Endothelial cell of umbilical vein (primary cell): Measurements from ENCODE around the gene RBMS1. TPM values are rescaled to one million over a fixed set of nuclear protein-coding genes. Genes with fewer than 3 reads are reported as not detected.

Source experiments
- BruUV-seq: library from RNA; stranded (reverse); fragments of 400-500 nt; replicated peaks from 2 replicates; lab custom pipeline; 2021; lab: Mats Ljungman, UMichigan
- CTCF ChIA-PET: fragments of 300-600, 350-600 bp; sonication (Branson Sonifier 250); formaldehyde crosslinking; loops from one replicate; lab custom pipeline; 2021; ENCODE audit warnings: antibody characterized with exemption, inconsistent platforms; lab: Charles Lee
- POLR2A ChIA-PET: fragments of 300-600, 350-600 bp; sonication (Branson Sonifier 250); formaldehyde crosslinking; loops from one replicate; lab custom pipeline; 2021; ENCODE audit warnings: antibody characterized with exemption, inconsistent platforms; lab: Charles Lee
- DNase-seq: peaks from one replicate; pipeline ENCODE4 v3.0.0-alpha.2; 2011; ENCODE audit warnings: low read depth, low spot score
- FAIRE-seq: peaks from 2 replicates; lab custom pipeline; 2011; peaks lifted over from hg19 to GRCh38; lab: Jason Lieb, UNC
- H2AFZ ChIP-seq: 2 replicates; pipeline ENCODE4 v1.6.0; 2012; ENCODE audit warnings: low read depth, low read length, control low read depth, inconsistent platforms
- H3K27ac ChIP-seq: 2 replicates; pipeline ENCODE4 v1.5.1; 2011; ENCODE audit warnings: low read depth, mild to moderate bottlenecking, control low read depth, low read length, moderate library complexity; ENCODE audit not compliant: insufficient read depth
- H3K27me3 ChIP-seq, 2 experiments: 2 replicates each; pipeline versions ENCODE4 v1.6.0 to v1.6.1; 2011; ENCODE audit warnings: low read length in 2 of 2, mixed read lengths in 1 of 2; ENCODE audit not compliant: control insufficient read depth in 2 of 2, insufficient read depth in 2 of 2
- H3K36me3 ChIP-seq, 2 experiments: 2 replicates in 1 of 2; 3 replicates in 1 of 2; pipeline ENCODE4 v1.5.1; 2011; ENCODE audit warnings: low read length in 2 of 2, mild to moderate bottlenecking in 1 of 2, moderate library complexity in 1 of 2; ENCODE audit not compliant: control insufficient read depth in 2 of 2, insufficient read depth in 2 of 2; ENCODE audit errors: extremely low read depth in 1 of 2
- H3K4me1 ChIP-seq: 3 replicates; pipeline ENCODE4 v1.5.1; 2011; ENCODE audit warnings: mild to moderate bottlenecking, low read length; ENCODE audit not compliant: control insufficient read depth, insufficient read depth; ENCODE audit errors: extremely low read depth
- H3K4me2 ChIP-seq: 2 replicates; pipeline ENCODE4 v1.6.1; 2011; ENCODE audit warnings: low read length, control low read depth, mixed read lengths; ENCODE audit not compliant: insufficient read depth
- H3K4me3 ChIP-seq, 3 experiments: fragments of 200-600 bp in 1 of 3; sonication (generic), shearing (Covaris generic) in 1 of 3; replicated peaks in 1 of 3; 2 replicates each; pipeline ENCODE4 v1.5.1; 2011 to 2016; ENCODE audit warnings: control low read depth in 3 of 3, low read length in 3 of 3, mild to moderate bottlenecking in 2 of 3, inconsistent platforms in 1 of 3, low read depth in 1 of 3, moderate library complexity in 1 of 3; ENCODE audit not compliant: insufficient read depth in 1 of 3
- H3K79me2 ChIP-seq: 2 replicates; pipeline ENCODE4 v1.6.0; 2012; ENCODE audit warnings: low read length, inconsistent platforms; ENCODE audit not compliant: control insufficient read depth, insufficient read depth
- H3K9ac ChIP-seq: replicated peaks from 2 replicates; pipeline ENCODE3; 2011; ENCODE audit warnings: low read length, control low read depth; ENCODE audit not compliant: insufficient read depth; ENCODE audit errors: extremely low read depth
- H3K9me1 ChIP-seq: replicated peaks from 3 replicates; pipeline ENCODE4 v1.6.0; 2011; ENCODE audit warnings: mild to moderate bottlenecking, low read length; ENCODE audit not compliant: control insufficient read depth, insufficient read depth; ENCODE audit errors: extremely low read depth
- H3K9me3 ChIP-seq: replicated peaks from 2 replicates; pipeline ENCODE4 v1.5.1; 2012; ENCODE audit warnings: low read length, inconsistent platforms; ENCODE audit not compliant: control insufficient read depth, insufficient read depth
- H4K20me1 ChIP-seq: replicated peaks from 2 replicates; pipeline ENCODE3; 2011; ENCODE audit warnings: mild to moderate bottlenecking, low read length; ENCODE audit not compliant: control insufficient read depth, insufficient read depth; ENCODE audit errors: extremely low read depth
- CTCF ChIP-seq, 2 donors: IDR thresholded peaks; 1 replicate in 1 of 2; 2 replicates in 1 of 2; pipeline ENCODE4 v1.5.1; 2011; ENCODE audit warnings: low read length in 2 of 2, mild to moderate bottlenecking in 2 of 2, moderate library complexity in 2 of 2, control low read depth in 1 of 2, inconsistent platforms in 1 of 2, low read depth in 1 of 2; ENCODE audit not compliant: insufficient read depth in 1 of 2; ENCODE audit errors: extremely low read depth in 1 of 2
- EZH2 ChIP-seq: IDR thresholded peaks from 2 replicates; pipeline ENCODE4 v1.6.1; 2012; ENCODE audit warnings: borderline replicate concordance, low read depth, mild to moderate bottlenecking, moderate library complexity, low read length, inconsistent platforms; ENCODE audit not compliant: severe bottlenecking
- FOS ChIP-seq: IDR thresholded peaks from 2 replicates; pipeline ENCODE4 v1.6.1; 2011; ENCODE audit warnings: mild to moderate bottlenecking, low read length, moderate library complexity, borderline replicate concordance; ENCODE audit not compliant: insufficient read depth
- GATA2 ChIP-seq: IDR thresholded peaks from 2 replicates; pipeline ENCODE4 v1.7.0; 2011; ENCODE audit warnings: low read depth, mild to moderate bottlenecking, moderate library complexity, mixed read lengths, low read length; ENCODE audit not compliant: insufficient read length, insufficient read depth
- JUN ChIP-seq: IDR thresholded peaks from 2 replicates; pipeline ENCODE4 v1.6.1; 2011; ENCODE audit warnings: borderline replicate concordance, low read depth; ENCODE audit not compliant: insufficient read length, insufficient read depth
- MAX ChIP-seq: IDR thresholded peaks from 2 replicates; pipeline ENCODE4 v1.6.1; 2011; ENCODE audit not compliant: insufficient read depth, insufficient read length
- MYC ChIP-seq: IDR thresholded peaks from one replicate; pipeline ENCODE4 v1.6.1; 2011; ENCODE audit warnings: mild to moderate bottlenecking, low read depth, low read length
- POLR2A ChIP-seq: IDR thresholded peaks from 2 replicates; pipeline ENCODE4 v1.6.1; 2012; ENCODE audit warnings: low read depth, mild to moderate bottlenecking, control low read depth, low read length
- POLR2AphosphoS5 ChIP-seq: IDR thresholded peaks from 2 replicates; pipeline ENCODE4 v1.6.1; 2012; ENCODE audit warnings: low read depth, mild to moderate bottlenecking, control low read depth, low read length, moderate library complexity; ENCODE audit not compliant: insufficient read depth
- dilution Hi-C: fragments of 300-500 bp; cut with MboI; formaldehyde crosslinking; loops from one replicate; pipeline ENCODE4 v1.15.0; 2019; ENCODE audit warnings: low sequenced_read_pairs; ENCODE audit not compliant: extremely low pct_ligation_motif_present
- intact Hi-C: fragments of 100-400 bp; cut with micrococcal nuclease; formaldehyde crosslinking; loops from one replicate; pipeline ENCODE4 v1.10.0; 2022
- polyA plus RNA-seq, 4 experiments: library from polyadenylated mRNA; depleted of rRNA in 3 of 4; stranded (reverse) in 3 of 4; unstranded in 1 of 4; fragments of >200 nt; gene quantifications; 2 replicates each; pipeline versions ENCODE4 v1.2.1 to v1.2.3, GENCODE V29; 2011 to 2012; ENCODE audit warnings: missing spikeins in 1 of 4
- total RNA-seq: library from RNA; stranded (reverse); gene quantifications from 2 replicates; pipeline ENCODE4 v1.2.3, GENCODE V29; 2021

Gene RBMS1
- total and polyA plus RNA-seq, 2 donors (not counting 3 experiments of a cell fraction or from before 2014, with no cell fraction given) = 60.0 to 93.3 TPM

GRCh38 chr2:160322320-160322719 lies 171.3 kb downstream of the RBMS1 start:
- Histone ChIP-seq H3K9me1 (no peaks in the 10 kb centered on the region), H3K4me3 (no peak overlapping the region), H4K20me1 (no peaks in the 10 kb centered on the region), H3K9ac (no peak overlapping the region), H3K79me2 (peaks cover 91% of the 10 kb centered on the region), H3K27me3 (no peaks in the 10 kb centered on the region), H3K9me3 (no peaks in the 10 kb centered on the region), H3K4me2 (no peak overlapping the region), H3K36me3 (no peaks in the 10 kb centered on the region), H3K27ac (no peak overlapping the region), H3K4me1 (peaks cover 3% of the 10 kb centered on the region), H2AFZ (no peak overlapping the region)
- CTCF ChIA-PET = interaction anchor here (1.5 to 5.8 kb wide), 10 partner anchors 13 to 741 kb away, joined by 3 to 88 read pairs (median 10); no protein-coding TSS in a partner anchor
- TF ChIP-seq EZH2 = no peak
- TF ChIP-seq GATA2 = no peak
- no peak for TF ChIP-seq JUN
- TF ChIP-seq MAX = no peak
- no peak for TF ChIP-seq FOS
- TF ChIP-seq POLR2AphosphoS5 = no peak
- TF ChIP-seq POLR2A = no peak
- no peak for TF ChIP-seq CTCF (IDR thresholded peaks at IDR 0.05; ENCODE audit: extremely low read depth in 1 of 2, insufficient read depth in 1 of 2, low read depth in 1 of 2, low read length in 2 of 2)
- no peak for TF ChIP-seq MYC
- no peak for DNase-seq
- intact Hi-C loops (loop anchor here (5.0 kb wide), 1 partner anchor 670 kb away; no protein-coding TSS in a partner anchor), dilution Hi-C loops (no loop called here)
- POLR2A ChIA-PET = no interaction called here
- no TSS peak for BruUV-seq
- no peak for FAIRE-seq
